GM19468 (cell line): Measurements from ENCODE around the gene GPM6B.
"Not testable (repeated sequence)": the region's sequence is repeated elsewhere in the genome, so short reads cannot be mapped to it uniquely, and the experiment has no call there.

Experiments
- ATAC-seq: cut with Tn5 transposase; IDR thresholded peaks from one replicate; pipeline ENCODE4 v1.9.1; 2021; ENCODE audit warnings: mild to moderate bottlenecking, moderate library complexity, moderate number of reproducible peaks; ENCODE audit not compliant: unreplicated experiment; ENCODE audit errors: extremely low read depth

The GPM6B gene

DNA sequence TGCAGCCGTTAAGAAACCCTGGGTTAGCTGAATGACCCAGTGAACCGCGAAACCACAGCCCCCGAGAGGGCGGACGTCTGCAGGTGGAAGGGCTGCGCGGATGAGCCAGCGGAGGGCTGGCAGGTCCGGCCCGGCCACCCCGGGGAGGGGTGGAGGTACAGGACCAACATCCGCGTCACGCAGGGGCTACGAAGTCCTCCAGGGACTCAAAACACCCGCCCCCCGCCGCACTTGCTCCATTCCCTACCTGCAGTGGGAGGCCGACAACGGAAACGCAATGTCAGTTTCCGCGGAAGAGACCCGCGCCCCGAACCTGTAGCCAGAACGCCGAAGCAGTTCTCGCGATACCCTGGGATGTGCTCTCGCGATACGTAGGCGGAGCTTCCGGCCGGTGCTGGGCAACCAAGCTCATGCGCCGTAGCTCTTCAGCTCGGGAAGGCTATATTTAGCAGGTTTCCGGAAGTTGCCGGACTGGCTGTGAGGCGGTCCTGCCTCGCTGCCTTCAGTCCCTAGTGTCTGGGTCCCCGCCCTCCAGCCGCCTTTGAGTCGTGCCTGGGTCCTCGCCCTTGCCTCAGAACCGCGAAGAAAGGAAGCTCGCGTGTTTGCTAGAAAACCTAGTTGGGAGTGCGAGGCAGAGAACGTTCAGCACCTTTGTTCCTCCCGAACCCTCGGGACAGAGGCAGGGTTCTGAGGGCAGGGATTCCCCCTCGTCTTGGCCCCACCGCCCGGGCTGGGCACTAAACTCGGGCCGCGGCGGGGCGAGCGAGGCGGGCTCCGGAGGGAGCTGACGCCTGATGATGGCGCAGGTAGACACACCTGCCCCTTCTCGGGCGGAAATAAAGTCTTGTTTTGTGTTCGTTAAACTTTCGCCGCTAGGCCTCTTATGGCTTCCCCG lies 82.4 kb downstream of the GPM6B start, which contains the start of the genes OFD1 and TRAPPC2:
Gene OFD1, plus strand, starts transcription at position 471 of the 895 bp plus-strand sequence. Its CDS starts 324 bp downstream, at position 795.
Gene TRAPPC2, minus strand, starts transcription at position 343 of the 895 bp plus-strand sequence. CDS start 14,657 bp downstream, outside the sequence.
- ATAC-seq, result peak; percentile 87

DNA sequence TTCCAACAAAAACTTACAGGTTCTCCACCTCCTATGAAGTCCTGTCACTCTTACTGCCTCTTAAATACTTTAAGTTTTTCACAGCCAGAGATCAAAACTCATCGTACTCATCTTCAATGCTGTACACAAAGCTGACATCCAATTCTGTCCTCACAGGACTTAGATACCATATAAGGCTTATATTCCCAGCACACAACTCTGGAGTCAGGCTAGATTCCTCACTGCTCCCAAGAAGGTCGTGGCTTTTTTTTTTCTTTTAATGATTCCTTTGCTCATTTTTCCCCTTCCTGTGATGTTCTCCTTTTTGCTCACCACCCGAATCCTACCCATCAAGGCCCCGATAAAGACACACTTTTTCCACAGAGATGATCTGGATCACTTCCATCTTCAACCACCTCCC lies 83.4 kb downstream of the GPM6B start:
- no peak for ATAC-seq

DNA sequence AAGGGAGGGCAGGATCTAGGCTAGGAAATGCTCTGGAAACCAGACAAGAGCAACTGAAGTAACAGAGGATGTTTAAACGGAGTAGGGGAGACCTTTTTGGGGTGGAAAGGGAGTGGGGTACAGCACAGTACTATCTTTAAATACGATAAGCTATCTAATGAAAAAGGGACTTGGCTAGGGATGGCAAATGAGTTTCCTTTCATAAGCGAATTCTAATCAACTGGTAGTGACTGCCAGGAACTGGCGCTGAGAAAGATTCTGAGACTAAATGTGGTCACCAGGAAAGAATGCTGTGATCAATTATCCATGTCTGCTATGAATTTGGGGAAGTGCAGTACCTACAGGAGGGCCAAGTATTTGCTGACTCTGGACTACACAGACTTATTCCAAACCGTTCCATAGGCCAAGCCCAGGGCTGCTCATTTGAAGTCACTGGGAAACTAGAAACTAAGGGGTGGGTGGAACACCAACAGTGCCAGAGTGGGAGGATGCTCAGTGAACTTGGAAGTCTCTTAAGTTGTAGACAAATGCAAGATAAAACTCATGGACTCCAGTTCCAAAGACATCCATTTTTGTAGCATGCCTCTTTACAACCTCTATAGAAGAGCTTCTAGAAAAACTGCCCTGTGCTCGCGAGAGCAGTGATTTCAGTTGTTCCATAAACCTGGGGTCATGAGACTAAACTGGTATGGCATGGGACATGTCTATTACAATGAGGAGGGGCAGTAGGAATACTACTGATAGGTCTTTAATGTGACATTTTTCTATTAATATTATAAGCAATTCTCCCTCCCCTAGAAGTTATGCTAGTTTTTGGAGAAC lies 84.4 kb downstream of the GPM6B start:
- no peak for ATAC-seq

DNA sequence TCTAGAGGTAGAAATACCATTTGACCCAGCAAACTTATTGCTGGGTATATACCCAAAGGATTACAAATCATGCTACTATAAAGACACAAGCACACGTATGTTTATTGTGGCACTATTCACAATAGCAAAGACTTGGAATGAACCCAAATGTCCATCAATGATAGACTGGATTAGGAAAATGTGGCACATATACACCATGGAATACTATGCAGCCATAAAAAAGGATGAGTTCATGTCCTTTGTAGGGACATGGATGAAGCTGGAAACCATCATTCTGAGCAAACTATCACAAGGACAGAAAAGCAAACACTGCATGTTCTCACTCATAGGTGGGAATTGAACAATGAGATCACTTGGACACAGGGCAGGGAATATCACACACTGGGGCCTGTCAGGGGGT lies 86.4 kb downstream of the GPM6B start:
- not testable (repeated sequence) for ATAC-seq

DNA sequence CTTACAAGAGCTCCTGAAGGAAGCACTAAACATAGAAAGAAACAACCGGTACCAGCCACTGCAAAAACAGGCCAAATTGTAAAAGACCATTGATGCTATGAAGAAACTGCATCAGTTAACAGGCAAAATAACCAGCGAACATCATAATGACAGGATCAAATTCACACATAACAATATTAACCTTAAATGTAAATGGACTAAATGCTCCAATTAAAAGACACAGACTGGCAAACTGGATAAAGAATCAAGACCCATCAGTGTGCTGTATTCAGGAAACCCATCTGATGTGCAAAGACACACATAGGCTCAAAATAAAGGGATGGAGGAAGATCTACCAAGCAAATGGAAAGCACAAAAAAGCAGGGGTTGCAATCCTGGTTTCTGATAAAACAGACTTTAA lies 90.3 kb downstream of the GPM6B start:
- ATAC-seq, result not testable (repeated sequence)

DNA sequence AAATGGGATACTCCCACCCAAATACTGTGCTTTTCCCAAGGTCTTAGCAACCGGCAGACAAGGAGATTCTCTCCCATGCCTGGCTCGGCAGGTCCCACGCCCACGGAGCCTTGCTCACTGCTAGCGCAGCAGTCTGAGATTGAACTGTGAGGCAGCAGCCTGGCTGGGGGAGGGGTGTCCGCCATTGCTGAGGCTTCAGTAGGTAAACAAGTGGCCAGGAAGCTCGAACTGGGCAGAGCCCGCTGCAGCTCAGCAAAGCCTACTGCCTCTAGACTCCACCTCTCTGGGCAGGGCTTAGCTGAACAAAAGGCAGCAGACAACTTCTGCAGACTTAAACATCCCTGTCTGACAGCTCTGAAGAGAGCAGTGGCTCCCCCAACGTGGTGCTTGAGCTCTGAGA lies 92.0 kb downstream of the GPM6B start:
- ATAC-seq, result not testable (repeated sequence)

DNA sequence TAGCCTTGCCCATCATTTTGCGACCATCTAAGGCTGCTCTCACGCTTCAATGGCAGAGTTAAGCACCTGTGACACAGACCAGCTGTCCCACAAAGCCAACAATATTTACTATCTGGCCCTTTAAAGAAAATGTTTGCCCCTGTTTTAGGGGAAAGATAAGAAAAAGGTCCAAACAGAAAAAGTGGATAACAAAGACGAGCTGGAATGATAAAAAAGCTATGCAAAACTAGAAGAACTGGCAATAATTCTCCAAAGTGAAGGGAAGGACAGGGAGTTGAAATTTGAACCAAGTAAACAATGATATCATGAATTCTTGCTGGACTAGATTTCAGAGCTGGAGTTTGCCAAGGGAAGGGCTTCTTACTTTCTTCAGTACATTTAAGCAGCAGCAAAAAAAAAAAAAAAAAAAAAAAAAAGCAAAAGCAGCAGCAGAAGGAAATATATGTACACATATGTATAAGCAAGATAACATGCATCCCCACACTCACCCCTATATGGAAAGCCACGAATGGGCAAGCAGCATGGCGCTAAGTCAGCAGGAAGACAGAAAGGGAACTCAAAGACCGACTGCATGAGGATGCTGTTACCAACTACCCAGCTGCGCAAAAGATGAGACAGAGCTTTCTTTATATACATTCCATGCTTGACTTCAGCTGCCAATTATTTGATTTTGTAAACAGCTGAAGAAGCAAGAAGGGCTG lies 94.9 kb downstream of the GPM6B start:
- ATAC-seq, result no peak

DNA sequence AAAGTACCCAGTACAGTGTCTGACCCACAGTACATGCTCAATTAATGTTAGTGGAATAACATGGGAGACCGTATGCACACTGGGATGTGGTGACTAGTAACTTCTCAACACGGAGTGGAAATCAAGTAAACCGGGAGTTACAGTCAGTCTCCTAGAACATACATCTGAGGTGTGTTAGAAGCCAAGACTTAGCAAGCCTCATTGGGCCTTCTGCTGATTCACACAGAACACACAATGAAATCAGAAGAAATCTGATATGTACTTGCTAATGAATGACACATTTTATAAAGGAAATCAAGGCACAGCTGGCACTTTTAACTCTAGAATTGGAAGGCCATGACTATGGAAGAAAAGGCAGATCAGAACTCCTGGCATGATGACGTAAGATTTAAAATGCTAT lies 95.5 kb downstream of the GPM6B start:
- ATAC-seq, result no peak
